Caco-2 (cell line): Measurements from ENCODE around the gene MAGED1. TPM values are rescaled to one million over a fixed set of nuclear protein-coding genes. Genes with fewer than 3 reads are reported as not detected.

Experiments used
- BruUV-seq: library from RNA; stranded (reverse); fragments of 400-500 nt; replicated peaks from 2 replicates; lab custom pipeline; 2021; lab: Mats Ljungman, UMichigan
- CTCF ChIA-PET: fragments of 300-600 bp; sonication (Branson Sonifier 250); formaldehyde crosslinking; loops from one replicate; lab custom pipeline; 2022; ENCODE audit warnings: antibody characterized with exemption; lab: Charles Lee
- POLR2A ChIA-PET: fragments of 300-600 bp; sonication (Branson Sonifier 250); formaldehyde crosslinking; loops from one replicate; lab custom pipeline; 2022; ENCODE audit warnings: antibody characterized with exemption; lab: Charles Lee
- DNase-seq, 2 experiments: peaks; one replicate each; pipeline versions ENCODE4 v3.0.0 to v3.0.0-alpha.2; 2020 to 2022
- H3K27me3 ChIP-seq: replicated peaks from 2 replicates; pipeline ENCODE4 v1.6.0; 2011; ENCODE audit warnings: low read length; ENCODE audit not compliant: control insufficient read depth, insufficient read depth
- H3K36me3 ChIP-seq: 2 replicates; pipeline ENCODE4 v1.5.1; 2011; ENCODE audit warnings: low read length; ENCODE audit not compliant: control insufficient read depth, insufficient read depth
- H3K4me1 ChIP-seq: fragments of 250-450 bp; sonication (Bioruptor Pico); 2 replicates; pipeline ENCODE4 v1.5.1; 2020; ENCODE audit warnings: mild to moderate bottlenecking
- H3K4me3 ChIP-seq: 2 replicates; pipeline ENCODE4 v1.5.1; 2011; ENCODE audit warnings: low read depth, mild to moderate bottlenecking, control low read depth, low read length
- H3K9me3 ChIP-seq: fragments of 250-450 bp; sonication (Bioruptor Pico); 2 replicates; pipeline ENCODE4 v1.5.1; 2020; ENCODE audit warnings: mild to moderate bottlenecking, moderate library complexity
- H3K27ac Mint-ChIP-seq: one replicate; pipeline ENCODE4 v1.8.0; 2022; ENCODE audit warnings: mixed read lengths; ENCODE audit not compliant: unreplicated experiment
- H3K27me3 Mint-ChIP-seq: one replicate; pipeline ENCODE4 v1.8.0; 2022; ENCODE audit warnings: mixed read lengths; ENCODE audit not compliant: insufficient read depth, unreplicated experiment
- H3K36me3 Mint-ChIP-seq: one replicate; pipeline ENCODE4 v1.8.0; 2022; ENCODE audit warnings: mild to moderate bottlenecking, mixed read lengths; ENCODE audit not compliant: insufficient read depth, unreplicated experiment
- H3K4me1 Mint-ChIP-seq: one replicate; pipeline ENCODE4 v1.8.0; 2022; ENCODE audit warnings: low read depth, mixed read lengths; ENCODE audit not compliant: unreplicated experiment
- H3K4me3 Mint-ChIP-seq: one replicate; pipeline ENCODE4 v1.8.0; 2022; ENCODE audit warnings: mild to moderate bottlenecking, moderate library complexity, mixed read lengths; ENCODE audit not compliant: unreplicated experiment
- H3K9me3 Mint-ChIP-seq: one replicate; pipeline ENCODE4 v1.8.0; 2022; ENCODE audit warnings: mixed read lengths; ENCODE audit not compliant: unreplicated experiment
- CTCF ChIP-seq, 2 experiments: fragments of 200-600 bp in 1 of 2; IDR thresholded peaks; 1 replicate in 1 of 2; 2 replicates in 1 of 2; pipeline versions ENCODE4 v1.5.1 to v1.8.0; 2011 to 2022; ENCODE audit warnings: antibody characterized with exemption in 1 of 2, control low read depth in 1 of 2, inconsistent platforms in 1 of 2, low read depth in 1 of 2, low read length in 1 of 2, mild to moderate bottlenecking in 1 of 2, moderate library complexity in 1 of 2; ENCODE audit not compliant: insufficient read depth in 1 of 2, severe bottlenecking in 1 of 2, unreplicated experiment in 1 of 2
- intact Hi-C: fragments of 100-400 bp; cut with micrococcal nuclease; formaldehyde crosslinking; loops from one replicate; pipeline ENCODE4 v1.10.0; 2022; ENCODE audit not compliant: unreplicated experiment
- total RNA-seq: library from RNA; stranded (reverse); gene quantifications from 2 replicates; pipeline ENCODE4 v1.2.3, GENCODE V29; 2022

MAGED1 gene
- total RNA-seq, 1 experiment from 2014 or later, result 174 TPM

- POLR2A ChIA-PET, result no interaction called here
- no peaks in the 10 kb centered on the region for H3K9me3 Mint-ChIP-seq
- CTCF ChIA-PET, result no interaction called here
- Histone ChIP-seq H3K4me3 (no peak overlapping the region), H3K4me1 (no peaks in the 10 kb centered on the region), H3K27me3 (no peaks in the 10 kb centered on the region), H3K9me3 (no peaks in the 10 kb centered on the region), H3K36me3 (no peaks in the 10 kb centered on the region)
- no peak overlapping the region for H3K4me3 Mint-ChIP-seq
- no peaks in the 10 kb centered on the region for H3K27me3 Mint-ChIP-seq
- intact Hi-C loops, result no loop called here
- TF ChIP-seq CTCF (IDR thresholded peaks at IDR 0.05; ENCODE audit: insufficient read depth in 1 of 2, low read depth in 1 of 2, low read length in 1 of 2, severe bottlenecking in 1 of 2, unreplicated experiment in 1 of 2), result no peak
- no peak for DNase-seq
- no TSS peak for BruUV-seq
- H3K27ac Mint-ChIP-seq, result no peak overlapping the region
- H3K36me3 Mint-ChIP-seq, result no peaks in the 10 kb centered on the region
- peaks cover 8% of the 10 kb centered on the region for H3K4me1 Mint-ChIP-seq
These were observed 30.5 kb upstream of the MAGED1 start for GRCh38 chrX:51862920-51863319.

GRCh38 chrX:51866210-51866609, 27.2 kb upstream of the MAGED1 start:
- Mint-ChIP-seq H3K27me3 (no peaks in the 10 kb centered on the region), H3K9me3 (no peaks in the 10 kb centered on the region), H3K27ac (no peak overlapping the region), H3K36me3 (no peaks in the 10 kb centered on the region), H3K4me1 (no peaks in the 10 kb centered on the region), H3K4me3 (no peak overlapping the region)
- intact Hi-C loops, result no loop called here
- no TSS peak for BruUV-seq
- H3K9me3 ChIP-seq, result no peaks in the 10 kb centered on the region
- H3K4me3 ChIP-seq, result no peak overlapping the region
- CTCF ChIA-PET, result no interaction called here
- H3K4me1 ChIP-seq, result no peaks in the 10 kb centered on the region
- no peak for TF ChIP-seq CTCF (IDR thresholded peaks at IDR 0.05; ENCODE audit: insufficient read depth in 1 of 2, low read depth in 1 of 2, low read length in 1 of 2, severe bottlenecking in 1 of 2, unreplicated experiment in 1 of 2)
- H3K36me3 ChIP-seq, result no peaks in the 10 kb centered on the region
- no peak for DNase-seq
- POLR2A ChIA-PET, result no interaction called here
- no peaks in the 10 kb centered on the region for H3K27me3 ChIP-seq

GRCh38 chrX:51867626-51868025, 25.8 kb upstream of the MAGED1 start:
- no peaks in the 10 kb centered on the region for H3K9me3 ChIP-seq
- POLR2A ChIA-PET, result no interaction called here
- no peak for TF ChIP-seq CTCF (IDR thresholded peaks at IDR 0.05; ENCODE audit: insufficient read depth in 1 of 2, low read depth in 1 of 2, low read length in 1 of 2, severe bottlenecking in 1 of 2, unreplicated experiment in 1 of 2)
- H3K36me3 ChIP-seq, result no peaks in the 10 kb centered on the region
- H3K27me3 ChIP-seq, result no peaks in the 10 kb centered on the region
- no peak for DNase-seq
- Mint-ChIP-seq H3K4me1 (no peaks in the 10 kb centered on the region), H3K36me3 (no peaks in the 10 kb centered on the region), H3K27me3 (no peaks in the 10 kb centered on the region), H3K4me3 (no peak overlapping the region), H3K9me3 (no peaks in the 10 kb centered on the region), H3K27ac (no peak overlapping the region)
- H3K4me1 ChIP-seq, result no peaks in the 10 kb centered on the region
- no peak overlapping the region for H3K4me3 ChIP-seq
- intact Hi-C loops, result no loop called here
- CTCF ChIA-PET, result no interaction called here
- BruUV-seq, result no TSS peak
